Colonic mucosa (tissue), 4 donors: ENCODE measurements around the gene ATP6V0C. TPM values are rescaled to one million over a fixed set of nuclear protein-coding genes. Genes with fewer than 3 reads are reported as not detected.
A peak's percentile ranks its signal among the peaks of the same experiment; 100 is the strongest.

Source experiments
- DNase-seq: peaks from one replicate; pipeline ENCODE4 v3.0.0-alpha.2; 2020
- H3K27ac ChIP-seq: fragments of 200-600 bp; one replicate; pipeline ENCODE4 v1.8.0; 2021
- H3K27me3 ChIP-seq: fragments of 200-600 bp; one replicate; pipeline ENCODE4 v1.8.0; 2021
- H3K36me3 ChIP-seq: fragments of 200-600 bp; one replicate; pipeline ENCODE4 v1.8.0; 2021
- H3K4me1 ChIP-seq: fragments of 200-600 bp; one replicate; pipeline ENCODE4 v1.8.0; 2021; ENCODE audit warnings: mild to moderate bottlenecking
- H3K4me3 ChIP-seq: fragments of 200-600 bp; one replicate; pipeline ENCODE4 v1.8.0; 2021
- H3K9ac ChIP-seq, 2 donors: one replicate each; pipeline ENCODE4 v1.7.0; 2013; ENCODE audit warnings: control low read depth in 2 of 2, low read depth in 2 of 2, low read length in 2 of 2
- H3K9me3 ChIP-seq: fragments of 200-600 bp; one replicate; pipeline ENCODE4 v1.8.0; 2021
- intact Hi-C: fragments of 100-400 bp; cut with DNase I; formaldehyde crosslinking; loops from one replicate; pipeline ENCODE4 v1.14.1; 2022
- total RNA-seq, 2 donors: library from RNA; stranded (reverse); fragmentation: NEBNext Ultra II Directional in 1 of 2; extraction: Animal tissue kit (Norgen Biotek cat#: 25700) in 1 of 2; gene quantifications; one replicate each; pipeline ENCODE4 v1.2.1, GENCODE V29; 2021
- TF ChIP-seq, protein P1 (sequence below): fragments of 200-600 bp; IDR thresholded peaks from one replicate; pipeline ENCODE4 v1.8.0; 2022; ENCODE audit warnings: antibody characterized with exemption, mild to moderate bottlenecking
- donor health status: healthy.
- donor health status: DM: no; HTN: no; CAD: no.
- donor health status: DM: no; HTN: no; CAD: no.

ATP6V0C gene
- total RNA-seq, 2 donors from 2014 or later = 240 to 336 TPM

DNA sequence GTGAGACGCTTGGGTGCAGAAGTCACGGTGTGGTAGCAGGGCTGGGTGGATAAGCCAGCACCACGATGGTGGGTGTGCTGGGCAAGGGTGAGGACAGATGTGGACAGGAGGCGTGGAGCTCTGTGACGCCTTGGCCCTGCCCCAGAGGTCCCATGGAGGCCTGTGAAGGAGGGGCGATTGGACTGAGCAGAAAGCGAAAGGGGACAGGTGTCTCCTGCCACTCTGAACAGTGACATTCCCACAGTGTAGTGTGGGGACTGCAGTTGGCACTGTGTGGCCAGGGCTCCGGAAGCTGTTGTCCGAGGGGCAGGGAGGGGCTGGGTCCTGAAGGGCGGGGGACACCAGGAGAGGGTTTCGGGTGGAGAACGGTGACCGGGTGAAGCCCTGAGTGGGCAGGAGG lies 31.5 kb upstream of the ATP6V0C start:
- H3K9ac ChIP-seq = no peak overlapping the region
- no peaks in the 10 kb centered on the region for H3K27me3 ChIP-seq
- H3K4me1 ChIP-seq = peaks cover 4% of the 10 kb centered on the region
- no peaks in the 10 kb centered on the region for H3K9me3 ChIP-seq
- TF ChIP-seq, protein P1, sequence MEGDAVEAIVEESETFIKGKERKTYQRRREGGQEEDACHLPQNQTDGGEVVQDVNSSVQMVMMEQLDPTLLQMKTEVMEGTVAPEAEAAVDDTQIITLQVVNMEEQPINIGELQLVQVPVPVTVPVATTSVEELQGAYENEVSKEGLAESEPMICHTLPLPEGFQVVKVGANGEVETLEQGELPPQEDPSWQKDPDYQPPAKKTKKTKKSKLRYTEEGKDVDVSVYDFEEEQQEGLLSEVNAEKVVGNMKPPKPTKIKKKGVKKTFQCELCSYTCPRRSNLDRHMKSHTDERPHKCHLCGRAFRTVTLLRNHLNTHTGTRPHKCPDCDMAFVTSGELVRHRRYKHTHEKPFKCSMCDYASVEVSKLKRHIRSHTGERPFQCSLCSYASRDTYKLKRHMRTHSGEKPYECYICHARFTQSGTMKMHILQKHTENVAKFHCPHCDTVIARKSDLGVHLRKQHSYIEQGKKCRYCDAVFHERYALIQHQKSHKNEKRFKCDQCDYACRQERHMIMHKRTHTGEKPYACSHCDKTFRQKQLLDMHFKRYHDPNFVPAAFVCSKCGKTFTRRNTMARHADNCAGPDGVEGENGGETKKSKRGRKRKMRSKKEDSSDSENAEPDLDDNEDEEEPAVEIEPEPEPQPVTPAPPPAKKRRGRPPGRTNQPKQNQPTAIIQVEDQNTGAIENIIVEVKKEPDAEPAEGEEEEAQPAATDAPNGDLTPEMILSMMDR = no peak
- intact Hi-C loops = no loop called here
- DNase-seq = no peak
- no peak overlapping the region for H3K4me3 ChIP-seq
- no peaks in the 10 kb centered on the region for H3K36me3 ChIP-seq
- peak overlapping the region; percentile 27 for H3K27ac ChIP-seq

DNA sequence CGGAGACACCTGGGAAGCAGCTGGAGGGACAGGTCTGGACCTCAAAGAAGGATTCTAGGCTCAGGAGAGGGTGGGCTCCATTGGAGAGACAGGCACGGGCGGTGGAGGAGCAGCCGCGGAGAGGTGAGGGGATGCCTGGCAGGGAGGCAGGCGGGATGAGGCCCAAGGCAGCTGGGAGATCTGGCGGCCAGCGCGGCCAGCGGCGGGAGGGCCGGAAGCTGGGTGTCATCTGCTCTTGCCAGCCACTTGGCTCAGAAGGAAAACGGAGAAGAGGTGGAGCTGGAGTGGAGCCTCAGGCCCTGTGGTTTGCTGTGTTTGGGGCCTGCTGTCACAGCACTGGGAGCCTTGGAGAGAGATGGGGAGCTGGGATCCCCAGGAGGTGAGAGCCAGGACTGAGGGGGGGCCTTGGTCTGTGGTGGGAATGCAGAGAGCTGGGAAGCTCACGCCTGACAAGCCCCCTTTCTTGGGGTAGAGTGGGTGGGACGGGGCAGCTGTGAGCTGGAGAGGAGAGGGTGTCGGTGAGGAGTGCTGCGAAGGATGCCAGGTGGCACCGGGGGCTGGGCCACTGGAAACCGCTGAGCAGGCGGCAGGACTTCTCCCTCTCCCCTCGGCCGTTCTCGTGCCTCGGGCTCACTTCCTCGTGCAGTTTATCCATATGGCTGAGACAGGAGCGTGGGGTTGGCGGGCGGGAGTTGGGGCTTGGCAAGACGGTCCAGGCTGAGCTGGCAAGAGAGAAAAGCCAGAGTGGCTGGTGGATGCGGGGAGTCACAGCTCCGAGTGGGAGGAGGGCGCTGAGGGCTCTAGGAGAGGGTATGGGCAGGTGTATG lies 30.8 kb upstream of the ATP6V0C start:
- Histone ChIP-seq H3K9me3 (no peaks in the 10 kb centered on the region), H3K4me1 (peaks cover 4% of the 10 kb centered on the region), H3K9ac (peak overlapping the region; percentile 26 to 56), H3K27me3 (no peaks in the 10 kb centered on the region), H3K36me3 (no peaks in the 10 kb centered on the region), H3K27ac (peak overlapping the region; percentile 27), H3K4me3 (no peak overlapping the region)
- TF ChIP-seq, protein P1 = no peak
- no peak for DNase-seq
- intact Hi-C loops = no loop called here

DNA sequence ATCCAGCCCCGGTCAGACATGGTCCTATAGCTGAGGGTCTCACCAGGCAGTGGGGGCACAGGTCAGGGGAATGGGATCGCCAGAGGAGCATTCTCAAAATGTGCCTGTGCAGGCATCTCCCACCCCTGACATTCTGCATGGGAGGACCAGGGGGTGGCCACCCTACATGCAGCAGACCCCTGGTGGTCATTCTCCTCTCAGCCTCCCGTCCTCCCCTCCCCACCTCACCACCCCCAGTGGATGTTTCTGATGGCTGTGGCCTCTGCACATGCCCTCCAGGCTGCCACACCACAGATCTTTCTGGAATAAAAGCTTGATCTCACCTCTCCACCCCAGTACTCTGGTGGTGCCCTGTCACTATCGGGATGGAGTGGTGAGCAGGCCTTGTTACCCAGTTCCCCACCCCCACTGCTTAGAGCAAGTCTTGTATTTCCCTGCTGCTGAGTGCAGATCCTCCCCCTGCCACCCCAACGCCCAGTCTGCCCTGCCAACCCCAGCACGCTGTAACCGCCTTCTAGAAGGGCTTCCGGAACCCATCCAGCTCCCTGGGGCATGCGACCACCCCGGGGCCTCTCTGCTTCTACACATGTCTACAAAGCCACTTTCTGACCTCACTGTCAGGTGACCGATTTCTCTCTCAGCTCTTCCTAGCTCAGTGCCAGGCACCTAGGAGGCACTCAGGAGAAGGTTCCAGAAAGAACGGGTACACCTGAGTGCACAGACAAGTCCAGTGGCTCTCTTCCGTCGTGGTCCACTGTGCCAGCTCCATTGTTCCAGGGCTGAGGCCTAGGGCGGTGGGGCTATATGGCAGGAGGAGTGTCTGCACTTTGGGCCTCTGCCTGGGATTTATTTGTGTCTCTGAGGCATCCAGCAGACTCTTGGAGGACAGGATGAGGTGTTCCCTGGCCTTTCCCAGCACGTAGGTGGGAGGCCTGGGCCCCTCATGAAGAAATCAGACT lies 29.5 kb upstream of the ATP6V0C start:
- Histone ChIP-seq H3K27ac (no peak overlapping the region), H3K36me3 (no peaks in the 10 kb centered on the region), H3K4me3 (no peak overlapping the region), H3K9me3 (no peaks in the 10 kb centered on the region), H3K4me1 (peaks cover 4% of the 10 kb centered on the region), H3K9ac (no peak overlapping the region), H3K27me3 (no peaks in the 10 kb centered on the region)
- intact Hi-C loops = no loop called here
- TF ChIP-seq, protein P1 = no peak
- DNase-seq = no peak

DNA sequence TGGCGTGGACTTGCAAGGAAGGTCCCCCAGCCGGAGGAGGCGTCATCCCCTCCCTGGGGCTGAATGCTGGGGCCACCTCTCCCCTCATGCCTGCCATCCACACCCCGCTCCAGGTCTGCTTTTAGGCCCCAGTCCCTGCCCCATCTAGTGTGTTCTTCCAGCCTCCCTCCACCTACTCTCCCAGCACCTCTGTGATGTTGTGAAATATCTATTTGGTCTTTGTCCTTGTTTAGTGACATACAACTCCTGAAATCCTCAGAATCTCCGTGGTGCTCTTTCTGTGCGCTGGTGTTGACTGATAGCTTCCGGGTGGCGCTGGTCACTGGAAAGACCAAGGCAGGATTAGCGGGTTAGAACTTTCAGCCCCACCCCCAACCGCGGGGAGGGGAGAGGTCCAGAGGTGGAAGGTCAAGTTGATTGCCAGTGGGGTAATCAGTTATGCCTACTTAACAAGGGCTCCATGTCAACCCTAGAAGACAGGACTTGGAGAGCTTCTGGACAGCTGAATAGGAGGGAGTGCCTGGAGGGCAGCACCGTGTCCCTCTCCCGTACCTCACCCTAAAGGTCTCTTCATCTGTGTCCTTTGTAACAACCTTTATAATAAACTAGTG lies 28.7 kb upstream of the ATP6V0C start:
- Histone ChIP-seq H3K9ac (no peak overlapping the region), H3K27me3 (no peaks in the 10 kb centered on the region), H3K9me3 (no peaks in the 10 kb centered on the region), H3K27ac (no peak overlapping the region), H3K4me1 (peaks cover 4% of the 10 kb centered on the region), H3K36me3 (no peaks in the 10 kb centered on the region), H3K4me3 (no peak overlapping the region)
- intact Hi-C loops = no loop called here
- DNase-seq = no peak
- TF ChIP-seq, protein P1 = no peak

DNA sequence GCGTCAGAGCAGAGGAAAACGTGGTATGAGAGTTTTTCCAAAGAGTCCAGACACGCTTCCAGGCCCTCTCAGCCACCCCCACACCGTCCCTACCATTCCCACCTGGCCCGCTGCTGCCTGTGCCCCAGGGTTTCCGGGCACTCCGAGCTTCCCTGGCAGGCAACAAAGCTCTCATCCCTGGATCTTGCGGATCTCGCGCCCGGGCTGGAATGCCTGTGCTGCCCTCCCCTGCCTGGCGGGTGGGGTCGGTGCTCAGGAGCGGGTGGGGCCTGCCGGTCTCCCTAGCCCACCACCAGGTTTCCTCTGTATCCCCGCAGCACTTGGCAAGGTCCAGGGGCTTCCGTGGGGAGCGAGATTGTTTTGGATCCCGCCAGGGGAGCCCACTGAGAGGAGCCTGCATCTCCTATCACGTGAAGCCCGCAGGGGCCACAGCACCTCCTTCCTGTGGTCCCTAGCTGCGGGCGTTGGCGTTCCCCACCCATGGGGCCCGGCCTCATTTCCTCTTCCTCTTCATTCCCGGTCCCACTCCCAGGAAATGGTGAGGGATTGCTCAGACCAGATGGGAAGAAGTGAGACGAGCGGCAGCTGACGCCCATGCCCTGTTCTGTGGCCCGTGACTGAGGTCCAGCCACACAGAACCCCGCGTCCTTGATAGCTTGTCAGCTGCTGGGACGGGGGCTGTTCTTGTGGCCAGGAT lies 27.8 kb upstream of the ATP6V0C start:
- Histone ChIP-seq H3K9me3 (no peaks in the 10 kb centered on the region), H3K27ac (no peak overlapping the region), H3K27me3 (no peaks in the 10 kb centered on the region), H3K4me3 (no peak overlapping the region), H3K9ac (no peak overlapping the region), H3K4me1 (peaks cover 4% of the 10 kb centered on the region), H3K36me3 (no peaks in the 10 kb centered on the region)
- DNase-seq = no peak
- TF ChIP-seq, protein P1 = no peak
- intact Hi-C loops = no loop called here
